K562 (cell line): ENCODE results near the gene FSTL4. TPM values are rescaled to one million over a fixed set of nuclear protein-coding genes. Genes with fewer than 3 reads are reported as not detected.

Experiments used
- ATAC-seq: fragments of 200-7000 bp; cut with Tn5 transposase; 3 replicates; pipeline ENCODE4 v1.9.1; 2020; ENCODE audit warnings: moderate library complexity
- BruUV-seq: library from RNA; stranded (reverse); fragments of 400-500 nt; replicated peaks from 2 replicates; lab custom pipeline; 2021; lab: Mats Ljungman, UMichigan
- CTCF ChIA-PET: fragments of 300-600 bp; formaldehyde crosslinking; extraction: SDS; loops from one replicate; lab custom pipeline; 2021; ENCODE audit warnings: low intra/inter-chr PET ratio; lab: Yijun Ruan, JAX
- POLR2A ChIA-PET: fragments of 300-600, 350-650 bp; sonication (Branson Sonifier 250); formaldehyde crosslinking; extraction: SDS; loops from one replicate; lab custom pipeline; 2021; ENCODE audit warnings: antibody characterized with exemption, inconsistent platforms; lab: Yijun Ruan, JAX
- DNase-seq, 4 experiments: peaks; one replicate each; pipeline versions ENCODE4 v3.0.0 to v3.0.0-alpha.2; 2011 to 2018; ENCODE audit warnings: low spot score in 3 of 4, mixed read lengths in 3 of 4; ENCODE audit errors: extremely low read depth in 1 of 4
- FAIRE-seq: peaks from 2 replicates; lab custom pipeline; 2011; peaks lifted over from hg19 to GRCh38; lab: Jason Lieb, UNC
- H2AFZ ChIP-seq: 2 replicates; pipeline ENCODE4 v1.6.0; 2011; ENCODE audit warnings: low read depth, low read length, control low read depth, inconsistent platforms
- H3K27ac ChIP-seq: fragments of 200-600 bp; 3 replicates; pipeline ENCODE4 v1.8.0; 2011; ENCODE audit warnings: low read depth, mild to moderate bottlenecking, control low read depth, inconsistent platforms, low read length, moderate library complexity, mixed read lengths; ENCODE audit errors: extremely low read depth
- H3K27me3 ChIP-seq, 2 experiments: fragments of 300-600 bp in 1 of 2; 2 replicates in 1 of 2; 3 replicates in 1 of 2; pipeline versions ENCODE4 v1.6.0 to v1.8.0; 2011; ENCODE audit warnings: inconsistent platforms in 2 of 2, low read length in 2 of 2, mild to moderate bottlenecking in 1 of 2, mixed read lengths in 1 of 2, moderate library complexity in 1 of 2; ENCODE audit not compliant: control insufficient read depth in 2 of 2, insufficient read depth in 2 of 2
- H3K36me3 ChIP-seq: fragments of 300-600 bp; 3 replicates; pipeline ENCODE4 v1.8.0; 2011; ENCODE audit warnings: mild to moderate bottlenecking, low read length, inconsistent platforms; ENCODE audit not compliant: control insufficient read depth, insufficient read depth
- H3K4me1 ChIP-seq, 2 experiments: fragments of 200-600 bp in 1 of 2; replicated peaks in 1 of 2; 2 replicates in 1 of 2; 3 replicates in 1 of 2; pipeline versions ENCODE4 v1.5.1 to v1.8.0; 2011; ENCODE audit warnings: inconsistent platforms in 2 of 2, low read length in 2 of 2, mild to moderate bottlenecking in 1 of 2, mixed read lengths in 1 of 2, moderate library complexity in 1 of 2; ENCODE audit not compliant: control insufficient read depth in 2 of 2, insufficient read depth in 2 of 2
- H3K4me2 ChIP-seq: 2 replicates; pipeline ENCODE4 v1.6.1; 2011; ENCODE audit warnings: low read length, control low read depth, inconsistent platforms, mixed read lengths; ENCODE audit not compliant: insufficient read depth
- H3K4me3 ChIP-seq: fragments of 200-600 bp; sonication (generic), shearing (Covaris generic); 2 replicates; pipeline ENCODE4 v1.5.1; 2016; ENCODE audit warnings: control low read depth, inconsistent platforms
- H3K79me2 ChIP-seq: fragments of 200-600 bp; 3 replicates; pipeline ENCODE4 v1.8.0; 2011; ENCODE audit warnings: low read length, inconsistent platforms; ENCODE audit not compliant: control insufficient read depth, insufficient read depth
- H3K9ac ChIP-seq, 2 experiments: 2 replicates each; pipeline versions ENCODE4 v1.6.0 to v1.6.1; 2011; ENCODE audit warnings: low read depth in 2 of 2, low read length in 2 of 2, control low read depth in 1 of 2, inconsistent platforms in 1 of 2, mild to moderate bottlenecking in 1 of 2, mixed read lengths in 1 of 2; ENCODE audit not compliant: insufficient read depth in 1 of 2
- H3K9me1 ChIP-seq: one replicate; pipeline ENCODE4 v1.6.0; 2011; ENCODE audit warnings: inconsistent platforms, mild to moderate bottlenecking, low read length, moderate library complexity; ENCODE audit not compliant: control insufficient read depth, insufficient read depth
- H3K9me3 ChIP-seq: replicated peaks from 2 replicates; pipeline ENCODE4 v1.5.1; 2011; ENCODE audit warnings: low read depth, low read length, inconsistent platforms; ENCODE audit not compliant: control insufficient read depth, insufficient read depth
- H4K20me1 ChIP-seq: replicated peaks from 2 replicates; pipeline ENCODE4 v1.6.1; 2011; ENCODE audit warnings: low read length, inconsistent platforms, mixed read lengths; ENCODE audit not compliant: control insufficient read depth, insufficient read depth
- FOSL1 ChIP-seq: fragments of 200-800 bp; sonication (Bioruptor generic); conservative IDR thresholded peaks from 2 replicates; pipeline ENCODE4 v1.6.1; 2016; ENCODE audit warnings: missing genetic modification characterization, missing compliant biosample characterization
- GABPB2 ChIP-seq: fragments of 250-450 bp; sonication (Bioruptor Pico); conservative IDR thresholded peaks from 2 replicates; pipeline ENCODE4 v1.5.1; 2021; ENCODE audit warnings: mild to moderate bottlenecking
- LCOR ChIP-seq: sonication (generic); formaldehyde crosslinking; IDR thresholded peaks from 2 replicates; pipeline ENCODE4 v1.8.0; 2022; ENCODE audit warnings: mild to moderate bottlenecking, missing genetic modification reagents
- MBD2 ChIP-seq: sonication (generic); IDR thresholded peaks from 2 replicates; pipeline ENCODE4 v1.6.1; 2016; ENCODE audit warnings: low read depth, borderline replicate concordance
- MED1 ChIP-seq: sonication (generic); formaldehyde crosslinking; IDR thresholded peaks from 2 replicates; pipeline ENCODE4 v1.8.1; 2023; ENCODE audit warnings: missing genetic modification reagents, borderline replicate concordance
- MYC ChIP-seq, 2 experiments: fragments of 250-450 bp in 1 of 2; sonication (Bioruptor Pico) in 1 of 2; IDR thresholded peaks; 2 replicates each; pipeline versions ENCODE4 v1.5.1 to v1.6.1; 2012 to 2021; ENCODE audit warnings: low read depth in 2 of 2, borderline replicate concordance in 1 of 2, improper control_type of control experiment in 1 of 2, low read length in 1 of 2, mild to moderate bottlenecking in 1 of 2, moderate library complexity in 1 of 2
- POLR2B ChIP-seq: fragments of 450-650 bp; IDR thresholded peaks from 2 replicates; pipeline ENCODE4 v1.6.1; 2018; ENCODE audit warnings: low read depth; ENCODE audit not compliant: partially characterized antibody
- PPARD ChIP-seq: fragments of 250-450 bp; sonication (Bioruptor Pico); IDR thresholded peaks from 2 replicates; pipeline ENCODE4 v1.8.0; 2022; ENCODE audit warnings: inconsistent platforms, mild to moderate bottlenecking, moderate library complexity
- RBM14 ChIP-seq: fragments of 200-400 bp; formaldehyde crosslinking; IDR thresholded peaks from 2 replicates; pipeline ENCODE4 v1.6.1; 2018; ENCODE audit warnings: low read depth, mild to moderate bottlenecking, low read length, moderate library complexity, borderline replicate concordance; ENCODE audit not compliant: insufficient read depth
- SAP30 ChIP-seq: fragments of 200-600 bp; sonication (generic); IDR thresholded peaks from 2 replicates; pipeline ENCODE4 v1.6.1; 2012; ENCODE audit warnings: borderline replicate concordance, low read depth, mild to moderate bottlenecking, moderate library complexity, low read length, control low read depth, inconsistent platforms; ENCODE audit not compliant: insufficient read depth, poor library complexity, severe bottlenecking
- ZC3H11A ChIP-seq: IDR thresholded peaks from 2 replicates; pipeline ENCODE4 v1.6.1; 2012; ENCODE audit warnings: low read depth, low read length, improper control_type of control experiment
- ZFP36 ChIP-seq: fragments of 150-350 bp; IDR thresholded peaks from 2 replicates; pipeline ENCODE4 v1.6.1; 2018; ENCODE audit warnings: low read length, low read depth; ENCODE audit not compliant: partially characterized antibody
- ZNF143 ChIP-seq: sonication (generic); formaldehyde crosslinking; IDR thresholded peaks from 2 replicates; pipeline ENCODE4 v1.9.0; 2022; ENCODE audit warnings: mild to moderate bottlenecking, missing genetic modification reagents
- WGBS: fragments of 100-300 bp; shearing (Covaris generic); methylation state at CpG from one replicate; pipeline ENCODE4 v1.1.6; 2016; ENCODE audit warnings: low coverage, mixed read lengths; ENCODE audit not compliant: insufficient coverage; ENCODE audit errors: missing lambda C conversion rate; 5-methylcytosine and 5-hydroxymethylcytosine counted together
- in situ Hi-C: fragments of 300-500 bp; cut with MboI; formaldehyde crosslinking; loops from 4 replicates; pipeline ENCODE4 v1.15.0; 2018; ENCODE audit warnings: inconsistent platforms, mixed read lengths
- intact Hi-C: fragments of 100-400 bp; cut with micrococcal nuclease; formaldehyde crosslinking; loops from 2 replicates; pipeline ENCODE4 v1.14.2; 2022
- polyA plus RNA-seq, 8 experiments: library from polyadenylated mRNA; depleted of rRNA in 4 of 8; stranded (reverse) in 5 of 8; unstranded in 3 of 8; fragments of >200 nt; fragmentation: Nextera tagmentation in 2 of 8; fragmentation: Illumina TruSeq in 1 of 8; extraction: Ambion mirVana in 2 of 8; extraction: Trizol in 1 of 8; gene quantifications; 2 replicates each; pipeline versions ENCODE4 v1.2.1 to v1.2.3, GENCODE V29; 2011 to 2014; ENCODE audit warnings: inconsistent platforms in 1 of 8, missing spikeins in 1 of 8
- total RNA-seq, 7 experiments: library from RNA; depleted of rRNA in 6 of 7; stranded (reverse); fragments of >200 nt in 6 of 7; fragmentation: Illumina TruSeq in 2 of 7; extraction: Trizol in 2 of 7; gene quantifications; 2 replicates each; pipeline versions ENCODE4 v1.2.1 to v1.2.3, GENCODE V29; 2011 to 2021; ENCODE audit warnings: low replicate concordance in 1 of 7
- TF ChIP-seq, protein P1 (sequence below): fragments of 250-450 bp; sonication (Bioruptor Pico); IDR thresholded peaks from 2 replicates; pipeline ENCODE4 v1.9.0; 2021; ENCODE audit warnings: mild to moderate bottlenecking, inconsistent platforms
- TF ChIP-seq, protein P2 (sequence below): fragments of 250-450 bp; sonication (Bioruptor Pico); IDR thresholded peaks from 2 replicates; pipeline ENCODE4 v1.8.0; 2022; ENCODE audit warnings: moderate library complexity, mild to moderate bottlenecking, inconsistent platforms

Gene FSTL4
- total and polyA plus RNA-seq, 9 of the 15 experiments (the other 6 are each of a cell fraction or from before 2014, with no cell fraction given) = 0.08 to 0.18 (median 0.10) TPM; not detected in 5

DNA sequence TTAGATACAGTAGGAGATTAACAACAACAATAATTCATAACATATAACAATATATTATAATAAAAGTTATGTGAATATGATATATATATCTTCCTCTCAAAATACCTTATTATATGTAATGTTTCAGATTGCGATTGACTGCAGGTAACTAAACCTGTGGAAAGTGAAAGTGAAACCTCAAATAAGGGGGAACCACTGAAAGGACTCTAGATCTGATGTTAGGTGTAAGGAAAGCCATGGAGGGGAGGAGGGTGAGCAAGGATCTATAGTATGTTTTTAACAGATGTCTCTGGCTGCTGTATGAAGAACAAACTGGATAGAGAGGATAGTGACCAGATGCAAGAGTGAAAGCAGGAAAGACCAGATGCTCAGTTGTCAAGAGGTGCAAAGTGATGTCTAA, 5.8 kb upstream of the FSTL4 start (continued):
- TF ChIP-seq, protein P1, sequence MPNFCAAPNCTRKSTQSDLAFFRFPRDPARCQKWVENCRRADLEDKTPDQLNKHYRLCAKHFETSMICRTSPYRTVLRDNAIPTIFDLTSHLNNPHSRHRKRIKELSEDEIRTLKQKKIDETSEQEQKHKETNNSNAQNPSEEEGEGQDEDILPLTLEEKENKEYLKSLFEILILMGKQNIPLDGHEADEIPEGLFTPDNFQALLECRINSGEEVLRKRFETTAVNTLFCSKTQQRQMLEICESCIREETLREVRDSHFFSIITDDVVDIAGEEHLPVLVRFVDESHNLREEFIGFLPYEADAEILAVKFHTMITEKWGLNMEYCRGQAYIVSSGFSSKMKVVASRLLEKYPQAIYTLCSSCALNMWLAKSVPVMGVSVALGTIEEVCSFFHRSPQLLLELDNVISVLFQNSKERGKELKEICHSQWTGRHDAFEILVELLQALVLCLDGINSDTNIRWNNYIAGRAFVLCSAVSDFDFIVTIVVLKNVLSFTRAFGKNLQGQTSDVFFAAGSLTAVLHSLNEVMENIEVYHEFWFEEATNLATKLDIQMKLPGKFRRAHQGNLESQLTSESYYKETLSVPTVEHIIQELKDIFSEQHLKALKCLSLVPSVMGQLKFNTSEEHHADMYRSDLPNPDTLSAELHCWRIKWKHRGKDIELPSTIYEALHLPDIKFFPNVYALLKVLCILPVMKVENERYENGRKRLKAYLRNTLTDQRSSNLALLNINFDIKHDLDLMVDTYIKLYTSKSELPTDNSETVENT (CRISPR knock-in tag) = no peak

DNA sequence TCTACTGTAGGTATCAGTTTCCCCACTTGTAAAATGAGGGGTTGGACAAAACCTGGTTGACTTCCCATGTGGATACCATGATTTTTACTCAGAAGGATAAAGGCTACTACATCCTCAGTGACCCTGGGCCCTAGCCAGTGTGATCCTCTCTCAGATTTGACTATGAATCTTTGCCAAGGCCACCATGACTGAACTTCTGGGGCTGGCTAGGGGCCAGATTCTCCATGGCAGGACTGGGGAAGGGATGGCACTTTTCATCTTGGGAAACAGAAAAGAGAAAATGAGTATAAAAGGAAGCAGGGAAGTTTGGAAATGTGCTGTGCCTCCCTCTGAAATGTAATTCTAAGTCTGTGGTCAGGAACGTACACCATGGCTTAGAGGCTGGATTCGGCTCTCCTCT, 1.4 kb upstream of the FSTL4 start:
- ATAC-seq = no peak
- Histone ChIP-seq H3K79me2 (no peaks in the 10 kb centered on the region), H3K4me2 (no peak overlapping the region), H3K27ac (no peak overlapping the region), H3K4me1 (peaks cover 0 to 9% of the 10 kb centered on the region in 2 experiments; a peak in 1 of 5 replicates), H3K4me3 (no peak overlapping the region), H3K36me3 (no peaks in the 10 kb centered on the region), H3K9ac (no peak overlapping the region), H2AFZ (no peak overlapping the region), H3K9me3 (no peaks in the 10 kb centered on the region), H3K9me1 (no peaks in the 10 kb centered on the region), H4K20me1 (no peaks in the 10 kb centered on the region), H3K27me3 (peaks cover 2 to 17% of the 10 kb centered on the region in 2 experiments; a peak in 2 of 5 replicates)
- BruUV-seq = no TSS peak
- WGBS = 0% methylated on average over 2 of the region's 2 CpGs
- DNase-seq = no peak
- intact Hi-C loops (no loop called here), in situ Hi-C loops (no loop called here)
- POLR2A ChIA-PET = interaction anchor here (1.6 kb wide), 1 partner anchor 10 kb away, joined by 5 read pairs; no protein-coding TSS in a partner anchor
- FAIRE-seq = no peak
- CTCF ChIA-PET = no interaction called here
- TF ChIP-seq ZC3H11A (no peak), SAP30 (no peak), ZFP36 (no peak), GABPB2 (CRISPR knock-in tag) (no peak), ZNF143 (CRISPR knock-in tag) (no peak), RBM14 (no peak), POLR2B (no peak), PPARD (CRISPR knock-in tag) (no peak), FOSL1 (tag) (no peak), MBD2 (no peak), LCOR (CRISPR knock-in tag) (no peak), MYC (IDR thresholded peaks at IDR 0.05; ENCODE audit: low read depth, low read length) (no peak), MYC (CRISPR knock-in tag; IDR thresholded peaks at IDR 0.05; ENCODE audit: borderline replicate concordance, low read depth) (no peak), MED1 (CRISPR knock-in tag) (no peak)
- TF ChIP-seq, protein P2, sequence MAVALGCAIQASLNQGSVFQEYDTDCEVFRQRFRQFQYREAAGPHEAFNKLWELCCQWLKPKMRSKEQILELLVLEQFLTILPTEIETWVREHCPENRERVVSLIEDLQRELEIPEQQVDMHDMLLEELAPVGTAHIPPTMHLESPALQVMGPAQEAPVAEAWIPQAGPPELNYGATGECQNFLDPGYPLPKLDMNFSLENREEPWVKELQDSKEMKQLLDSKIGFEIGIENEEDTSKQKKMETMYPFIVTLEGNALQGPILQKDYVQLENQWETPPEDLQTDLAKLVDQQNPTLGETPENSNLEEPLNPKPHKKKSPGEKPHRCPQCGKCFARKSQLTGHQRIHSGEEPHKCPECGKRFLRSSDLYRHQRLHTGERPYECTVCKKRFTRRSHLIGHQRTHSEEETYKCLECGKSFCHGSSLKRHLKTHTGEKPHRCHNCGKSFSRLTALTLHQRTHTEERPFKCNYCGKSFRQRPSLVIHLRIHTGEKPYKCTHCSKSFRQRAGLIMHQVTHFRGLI (CRISPR knock-in tag) = no peak
